Measurements from ENCODE around the gene ESPL1.

- TF ChIP-seq POLR2A (IDR thresholded peaks at IDR 0.05) (no peak), CTCF (IDR thresholded peaks at IDR 0.05) (no peak)
Observed at GRCh38 chr12:53232646-53233461, 35.2 kb upstream of the ESPL1 start.

All from breast epithelium (tissue), 3 donors.